Dermis microvascular lymphatic vessel endothelial cell (primary cell): Measurements from ENCODE around the gene ASXL3. TPM values are rescaled to one million over a fixed set of nuclear protein-coding genes. Genes with fewer than 3 reads are reported as not detected.

Experiments
- DNase-seq, 2 donors: peaks; one replicate each; pipeline versions ENCODE4 v3.0.0 to v3.0.0-alpha.2; 2010; ENCODE audit warnings: low read depth in 2 of 2
- total RNA-seq: library from RNA; depleted of rRNA; stranded (reverse); fragments of >200 nt; gene quantifications from 2 replicates; pipeline ENCODE4 v1.2.1, GENCODE V29; 2014

ASXL3 gene
- total RNA-seq, 1 donor from 2014 or later: 0.13 TPM

DNA sequence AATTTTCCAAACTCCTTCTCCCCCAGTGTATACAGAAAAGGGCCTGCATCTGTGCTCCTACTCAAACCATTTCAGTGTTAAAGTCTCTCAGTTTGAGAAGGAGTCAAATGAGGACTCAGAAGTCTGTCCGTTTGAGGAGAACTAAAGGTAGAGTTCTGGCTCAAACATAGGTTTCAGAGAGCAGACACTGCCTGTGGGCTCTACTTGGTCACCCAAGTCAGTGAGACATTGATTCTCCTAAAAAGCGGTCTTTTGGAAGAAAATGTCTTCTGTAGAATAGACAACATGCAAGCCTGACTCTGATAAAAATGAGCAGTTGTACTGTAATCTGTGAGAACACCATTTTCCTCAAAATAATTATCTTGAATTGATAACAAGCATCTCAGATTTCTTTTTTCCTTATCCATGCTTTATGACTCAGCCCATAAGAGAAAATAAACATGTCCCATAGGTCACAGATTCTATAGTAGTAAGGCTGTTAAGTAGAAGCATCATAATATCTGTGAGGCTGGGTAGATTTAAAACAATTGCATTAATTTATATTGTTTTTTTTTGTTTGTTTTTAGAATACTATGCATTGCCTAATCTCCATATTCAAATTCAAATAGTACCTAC, 82.8 kb downstream of the ASXL3 start:
- no peak for DNase-seq

DNA sequence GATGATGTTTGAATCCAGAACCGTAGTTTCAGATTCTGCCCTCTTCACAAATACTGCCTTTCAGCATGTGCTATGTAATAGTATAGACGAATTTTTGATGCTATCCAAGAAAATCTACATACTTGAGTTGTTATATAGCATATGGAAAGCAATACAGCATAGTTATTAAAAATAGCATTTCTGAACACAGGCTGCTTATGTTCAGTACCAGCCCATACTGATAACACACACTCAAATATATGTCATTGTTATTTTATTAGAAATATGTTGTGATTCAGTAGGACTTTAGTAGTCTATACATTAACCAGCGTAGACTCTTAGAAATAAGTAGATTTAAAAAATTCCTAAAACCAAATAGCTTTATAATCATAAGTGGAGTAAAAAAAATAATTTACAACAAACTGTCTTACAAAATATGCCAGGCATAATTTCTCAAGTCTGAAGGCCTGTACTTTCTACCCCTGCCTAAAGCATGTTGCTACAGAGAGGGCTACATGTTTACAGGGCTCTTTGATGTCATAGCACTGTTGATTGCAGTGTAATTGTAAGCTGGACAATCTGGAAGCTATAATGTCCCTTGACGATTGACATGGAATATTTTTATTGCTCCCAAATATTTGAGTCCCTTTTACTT, 86.3 kb downstream of the ASXL3 start:
- DNase-seq: no peak

- no peak for DNase-seq
Measured at GRCh38 chr18:33665187-33665586, 87.2 kb downstream of the ASXL3 start.

DNA sequence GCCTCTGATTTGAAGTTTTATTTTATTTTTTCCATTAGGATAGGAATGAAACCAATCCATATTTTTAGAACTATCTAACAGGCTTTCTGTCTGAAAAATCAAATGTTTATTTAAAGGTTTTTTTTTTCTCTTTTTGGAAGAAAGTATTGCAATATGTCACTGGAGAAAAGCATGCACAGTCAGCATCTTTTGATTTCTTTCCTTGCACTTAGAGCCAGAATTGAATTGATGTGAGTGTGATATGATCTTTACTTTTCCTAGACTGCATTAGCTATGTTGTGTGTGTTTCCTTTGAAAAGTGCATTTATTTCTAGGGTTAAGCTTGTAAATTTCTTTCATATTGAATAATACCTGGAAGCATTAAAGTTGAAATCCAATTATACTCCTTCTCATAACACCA, 87.6 kb downstream of the ASXL3 start:
- no peak for DNase-seq

GRCh38 chr18:33666915-33667314, 88.9 kb downstream of the ASXL3 start:
- DNase-seq: no peak

- DNase-seq: no peak
Measured at GRCh38 chr18:33669589-33669988, 91.6 kb downstream of the ASXL3 start.

GRCh38 chr18:33670029-33670428, 92.0 kb downstream of the ASXL3 start:
- DNase-seq: no peak

DNA sequence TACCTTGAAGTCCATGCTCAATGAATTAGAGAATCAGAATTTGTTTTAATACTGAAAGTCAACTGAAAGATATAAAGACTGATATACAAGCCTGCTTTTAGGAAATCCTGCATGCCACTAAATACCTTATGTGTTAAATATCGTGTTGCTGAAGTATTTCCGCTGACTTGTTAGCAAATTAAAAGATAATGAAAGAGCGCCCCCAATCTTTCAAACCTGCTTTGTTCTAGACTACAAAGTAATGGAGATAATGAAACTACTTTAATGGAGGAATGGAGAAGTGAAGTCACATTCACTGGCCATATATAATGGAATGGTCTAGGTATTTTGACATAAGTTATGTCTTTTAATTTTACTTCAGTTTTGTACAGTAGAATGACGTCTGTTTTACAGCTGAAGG, 95.7 kb downstream of the ASXL3 start:
- peak; percentile 1 to 3 for DNase-seq

DNA sequence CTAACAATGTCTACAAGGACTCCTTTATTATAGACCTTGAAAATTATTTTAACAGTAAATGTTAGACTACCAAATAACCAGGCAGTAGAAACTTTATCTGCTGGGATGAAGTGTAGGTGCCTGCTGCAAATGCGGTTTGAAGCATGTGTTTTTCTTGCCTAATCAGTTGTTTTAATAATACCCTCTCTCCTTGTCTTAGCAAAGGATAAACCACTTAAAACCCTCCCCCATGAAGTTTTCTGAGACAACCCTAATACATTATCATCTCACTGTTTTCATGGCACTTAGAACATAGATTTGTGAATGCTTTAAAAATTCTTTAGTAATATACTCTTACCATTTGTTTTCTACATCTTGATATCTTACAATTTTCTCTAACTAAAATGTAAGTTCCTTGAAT, 98.6 kb downstream of the ASXL3 start:
- no peak for DNase-seq

DNA sequence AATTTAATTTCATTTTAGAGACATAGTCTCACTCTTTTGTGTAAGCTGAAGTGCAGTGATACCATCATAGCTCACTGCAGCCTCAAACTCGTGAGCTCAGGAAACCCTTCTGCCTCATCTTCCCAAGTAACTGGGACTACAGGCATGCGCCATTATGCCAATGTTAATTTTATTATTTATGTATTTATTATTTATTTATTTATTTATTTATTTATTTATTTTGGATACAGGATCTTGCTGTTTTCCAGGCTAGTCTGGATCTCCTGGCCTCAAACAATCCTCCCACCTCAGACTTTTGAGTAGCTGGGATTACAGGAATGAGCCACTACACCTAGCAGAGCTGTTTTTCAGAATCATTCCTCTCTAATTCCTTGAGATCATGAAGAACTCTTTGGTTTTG, 99.9 kb downstream of the ASXL3 start:
- DNase-seq: no peak

- no peak for DNase-seq
Measured at GRCh38 chr18:33682436-33682835, 104.4 kb downstream of the ASXL3 start.

DNA sequence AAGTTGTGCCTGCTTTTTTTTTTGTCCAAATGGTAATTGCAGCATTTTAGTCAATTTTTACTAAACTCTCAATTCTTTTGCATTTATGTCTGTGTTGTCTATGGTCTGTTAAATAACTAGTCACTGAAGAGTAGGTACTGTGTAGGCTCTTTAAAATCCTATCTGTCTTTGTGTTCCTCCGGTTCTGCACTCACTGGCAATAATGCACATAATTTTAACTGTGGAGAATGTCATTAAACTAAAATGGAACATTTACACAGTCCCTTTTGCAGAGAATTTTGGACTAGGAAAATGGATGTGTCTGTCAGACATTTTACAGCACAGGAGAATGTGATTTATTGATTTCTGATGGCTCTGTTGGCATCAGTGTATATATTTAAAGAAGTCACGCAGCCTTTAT, 116.6 kb downstream of the ASXL3 start:
- no peak for DNase-seq

GRCh38 chr18:33696332-33697162, 118.5 kb downstream of the ASXL3 start:
- no peak for DNase-seq

- no peak for DNase-seq
Measured at GRCh38 chr18:33697498-33697897, 119.5 kb downstream of the ASXL3 start.

- no peak for DNase-seq
Measured at GRCh38 chr18:33699372-33699771, 121.4 kb downstream of the ASXL3 start.

DNA sequence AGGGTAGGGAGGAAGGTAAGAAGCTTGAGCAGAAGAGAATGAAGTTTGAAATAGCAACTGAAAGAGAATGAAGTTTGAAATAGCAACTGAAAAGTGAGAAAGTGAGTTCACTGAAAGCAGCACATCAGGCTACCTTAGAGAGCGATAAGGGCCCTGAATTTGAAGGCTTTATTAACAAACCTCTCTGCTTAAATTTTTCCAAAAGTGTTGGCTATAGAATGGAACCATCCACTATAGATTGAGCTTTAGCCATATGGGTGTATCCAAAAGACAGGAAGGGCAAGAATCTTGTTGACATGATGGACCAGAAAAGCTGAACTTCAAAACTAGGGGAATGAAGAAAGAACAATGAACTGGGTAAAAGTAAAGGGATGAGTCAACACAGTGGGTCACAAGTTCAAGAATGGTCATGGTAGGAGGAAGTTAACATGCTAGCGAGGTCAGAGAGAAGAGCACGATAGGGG, 122.5 kb downstream of the ASXL3 start:
- no peak for DNase-seq

- DNase-seq: no peak
Measured at GRCh38 chr18:33702625-33703024, 124.6 kb downstream of the ASXL3 start.

- no peak for DNase-seq
Measured at GRCh38 chr18:33706391-33706790, 128.4 kb downstream of the ASXL3 start.

DNA sequence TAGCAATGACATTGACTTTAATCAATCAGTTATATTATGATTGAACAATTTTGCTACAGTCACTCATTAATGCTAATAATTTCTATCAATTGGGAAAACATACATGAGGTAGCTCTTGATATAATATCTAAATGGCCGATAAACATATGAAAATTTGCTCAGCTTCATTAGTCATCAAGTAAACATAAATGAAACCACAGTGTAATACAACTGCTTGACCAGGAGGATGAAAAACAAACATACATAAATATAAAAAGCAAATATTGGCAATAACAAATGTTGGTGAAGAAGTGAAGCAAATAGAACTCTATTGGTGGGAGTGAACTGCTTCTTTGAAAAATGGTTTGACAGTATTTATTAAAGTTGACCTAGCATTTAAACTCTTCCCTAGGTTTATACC, 130.9 kb downstream of the ASXL3 start:
- no peak for DNase-seq

GRCh38 chr18:33710269-33710668, 132.2 kb downstream of the ASXL3 start:
- DNase-seq: no peak

- no peak for DNase-seq
Measured at GRCh38 chr18:33711514-33711913, 133.5 kb downstream of the ASXL3 start.

DNA sequence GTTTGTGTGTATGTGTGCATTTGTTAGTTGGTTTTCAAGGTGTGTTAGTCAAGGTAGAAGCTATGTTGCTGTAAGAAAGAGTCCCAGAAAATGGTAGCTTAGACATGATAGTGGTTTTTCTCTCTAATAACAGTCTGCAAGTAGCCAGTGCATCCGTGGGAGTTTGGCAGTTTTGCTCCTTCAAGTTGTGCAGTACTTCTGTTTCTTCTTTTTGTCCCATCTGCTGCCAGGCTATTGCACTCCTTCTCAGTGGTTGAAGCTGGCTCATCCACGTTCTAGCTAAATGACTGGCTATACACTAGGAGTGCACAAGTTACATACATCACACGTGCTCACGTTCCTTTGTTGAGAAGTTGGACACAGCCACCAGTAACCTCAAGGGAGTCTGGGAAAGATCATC, 134.7 kb downstream of the ASXL3 start:
- DNase-seq: no peak
